IMR-90 (cell line): ENCODE results near the gene YPEL1. TPM values are rescaled to one million over a fixed set of nuclear protein-coding genes. Genes with fewer than 3 reads are reported as not detected.

ENCODE experiments used
- ATAC-seq: fragments of 200-7000 bp; cut with Tn5 transposase; 2 replicates; pipeline ENCODE4 v1.9.1; 2020; ENCODE audit warnings: low read depth, mild to moderate bottlenecking, moderate library complexity
- BruUV-seq: library from RNA; stranded (reverse); fragments of 400-500 nt; replicated peaks from 2 replicates; lab custom pipeline; 2021; lab: Mats Ljungman, UMichigan
- CTCF ChIA-PET: fragments of 300-600 bp; formaldehyde crosslinking; extraction: SDS; loops from one replicate; lab custom pipeline; 2021; ENCODE audit warnings: antibody characterized with exemption; lab: Yijun Ruan, JAX
- POLR2A ChIA-PET: fragments of 300-600 bp; sonication (Branson Sonifier 250); formaldehyde crosslinking; loops from one replicate; lab custom pipeline; 2022; ENCODE audit warnings: antibody characterized with exemption; ENCODE audit not compliant: unreplicated experiment; lab: Charles Lee
- DNase-seq: peaks from one replicate; pipeline ENCODE4 v3.0.0; 2013
- H2AFZ ChIP-seq: replicated peaks from 2 replicates; pipeline ENCODE3; 2013; ENCODE audit warnings: low read length, mild to moderate bottlenecking; ENCODE audit not compliant: poor library complexity
- H2AK5ac ChIP-seq: 2 replicates; pipeline ENCODE4 v1.6.1; 2013; ENCODE audit warnings: low read depth, low read length, inconsistent platforms
- H2AK9ac ChIP-seq: replicated peaks from 2 replicates; pipeline ENCODE3; 2013; ENCODE audit warnings: mild to moderate bottlenecking, low read depth, low read length, moderate library complexity; ENCODE audit not compliant: poor library complexity
- H2BK120ac ChIP-seq: 2 replicates; pipeline ENCODE4 v1.6.1; 2013; ENCODE audit warnings: low read depth, low read length, inconsistent platforms
- H2BK15ac ChIP-seq: 3 replicates; pipeline ENCODE4 v1.6.1; 2013; ENCODE audit warnings: low read depth, low read length, inconsistent platforms
- H2BK20ac ChIP-seq: 2 replicates; pipeline ENCODE4 v1.6.1; 2013; ENCODE audit warnings: low read depth, mild to moderate bottlenecking, inconsistent platforms, low read length, moderate library complexity
- H2BK5ac ChIP-seq: 2 replicates; pipeline ENCODE4 v1.6.1; 2013; ENCODE audit warnings: mild to moderate bottlenecking, low read depth, low read length, inconsistent platforms; ENCODE audit not compliant: poor library complexity, severe bottlenecking
- H3K14ac ChIP-seq: replicated peaks from 2 replicates; pipeline ENCODE4 v1.6.1; 2013; ENCODE audit warnings: low read depth, low read length, inconsistent platforms
- H3K18ac ChIP-seq: 2 replicates; pipeline ENCODE4 v1.6.1; 2013; ENCODE audit warnings: low read depth, low read length, control low read depth
- H3K23ac ChIP-seq: 2 replicates; pipeline ENCODE4 v1.6.1; 2013; ENCODE audit warnings: low read depth, low read length, inconsistent platforms
- H3K27ac ChIP-seq: 2 replicates; pipeline ENCODE4 v1.5.1; 2013; ENCODE audit warnings: mild to moderate bottlenecking, control low read depth, low read length; ENCODE audit not compliant: insufficient read depth
- H3K27me3 ChIP-seq: 2 replicates; pipeline ENCODE4 v1.6.1; 2013; ENCODE audit warnings: low read length; ENCODE audit not compliant: control insufficient read depth, insufficient read depth
- H3K36me3 ChIP-seq: 2 replicates; pipeline ENCODE4 v1.6.1; 2013; ENCODE audit warnings: low read length, mixed read lengths; ENCODE audit not compliant: control insufficient read depth, insufficient read depth
- H3K4ac ChIP-seq: 2 replicates; pipeline ENCODE4 v1.6.1; 2013; ENCODE audit warnings: low read depth, low read length, inconsistent platforms
- H3K4me1 ChIP-seq: 2 replicates; pipeline ENCODE4 v1.6.1; 2013; ENCODE audit warnings: low read length, mixed read lengths; ENCODE audit not compliant: control insufficient read depth, insufficient read depth
- H3K4me2 ChIP-seq: 2 replicates; pipeline ENCODE4 v1.6.1; 2013; ENCODE audit warnings: low read depth, mild to moderate bottlenecking, control low read depth, low read length, moderate library complexity
- H3K4me3 ChIP-seq: 2 replicates; pipeline ENCODE4 v1.5.1; 2013; ENCODE audit warnings: low read depth, mild to moderate bottlenecking, control low read depth, low read length, moderate library complexity; ENCODE audit not compliant: insufficient read depth
- H3K56ac ChIP-seq: 2 replicates; pipeline ENCODE4 v1.6.1; 2013; ENCODE audit warnings: low read length, inconsistent platforms; ENCODE audit not compliant: insufficient read depth; ENCODE audit errors: extremely low read depth
- H3K79me1 ChIP-seq, 2 experiments: 2 replicates each; pipeline ENCODE4 v1.6.1; 2013; ENCODE audit warnings: low read length in 2 of 2, inconsistent platforms in 1 of 2, low read depth in 1 of 2
- H3K9ac ChIP-seq: 2 replicates; pipeline ENCODE4 v1.6.1; 2013; ENCODE audit warnings: low read depth, low read length, control low read depth
- H3K9me1 ChIP-seq: 2 replicates; pipeline ENCODE4 v1.6.1; 2013; ENCODE audit warnings: low read length, inconsistent platforms; ENCODE audit not compliant: insufficient read depth
- H3K9me3 ChIP-seq: 2 replicates; pipeline ENCODE4 v1.6.1; 2013; ENCODE audit warnings: low read length; ENCODE audit not compliant: control insufficient read depth, insufficient read depth
- H4K20me1 ChIP-seq: 2 replicates; pipeline ENCODE4 v1.6.1; 2013; ENCODE audit warnings: low read length, inconsistent platforms; ENCODE audit not compliant: insufficient read depth
- H4K5ac ChIP-seq: 2 replicates; pipeline ENCODE4 v1.6.1; 2013; ENCODE audit warnings: mild to moderate bottlenecking, low read depth, low read length, control low read depth
- H4K8ac ChIP-seq, 2 experiments: 2 replicates each; pipeline ENCODE4 v1.6.1; 2013; ENCODE audit warnings: low read depth in 2 of 2, low read length in 2 of 2, control low read depth in 1 of 2, inconsistent platforms in 1 of 2
- H4K91ac ChIP-seq: 2 replicates; pipeline ENCODE4 v1.6.1; 2013; ENCODE audit warnings: low read depth, low read length, inconsistent platforms; ENCODE audit not compliant: insufficient read depth
- BHLHE40 ChIP-seq: fragments of 150-350 bp; IDR thresholded peaks from 2 replicates; pipeline ENCODE4 v1.6.1; 2016; ENCODE audit warnings: mild to moderate bottlenecking, low read depth, low read length
- CHD1 ChIP-seq: IDR thresholded peaks from 2 replicates; pipeline ENCODE4 v1.6.1; 2012; ENCODE audit warnings: low read depth, low read length, improper control_type of control experiment
- MXI1 ChIP-seq: IDR thresholded peaks from 2 replicates; pipeline ENCODE4 v1.6.1; 2012; ENCODE audit warnings: low read depth, mild to moderate bottlenecking, low read length, moderate library complexity, borderline replicate concordance
- NFE2L2 ChIP-seq: fragments of 150-350 bp; IDR thresholded peaks from 2 replicates; pipeline ENCODE4 v1.6.1; 2016; ENCODE audit warnings: low read depth, mild to moderate bottlenecking, low read length
- USF2 ChIP-seq: fragments of 150-350 bp; IDR thresholded peaks from 2 replicates; pipeline ENCODE4 v1.6.1; 2017; ENCODE audit warnings: mild to moderate bottlenecking, antibody characterized with exemption, low read length, low read depth
- WGBS, 2 experiments: methylation state at CpG; one replicate each; pipeline versions ENCODE4 v1.1.5 to v1.1.7; 2013; ENCODE audit warnings: missing lambda C conversion rate in 2 of 2; ENCODE audit not compliant: insufficient read length in 1 of 2; ENCODE audit errors: extremely low coverage in 2 of 2; 5-methylcytosine and 5-hydroxymethylcytosine counted together
- dilution Hi-C: fragments of 300-500 bp; cut with HindIII; formaldehyde crosslinking; loops from one replicate; pipeline ENCODE4 v1.14.3; 2018; ENCODE audit warnings: low sequenced_read_pairs; ENCODE audit not compliant: unreplicated experiment
- in situ Hi-C: fragments of 300-500 bp; cut with MboI; formaldehyde crosslinking; loops from 3 replicates; pipeline ENCODE4 v1.14.3; 2019; ENCODE audit warnings: low sequenced_read_pairs, inconsistent platforms, mixed read lengths
- intact Hi-C: fragments of 100-400 bp; cut with micrococcal nuclease; formaldehyde crosslinking; loops from 2 replicates; pipeline ENCODE4 v1.10.0; 2022
- polyA plus RNA-seq, 3 experiments: library from polyadenylated mRNA; depleted of rRNA; stranded (reverse); fragments of >200 nt; gene quantifications; 2 replicates each; pipeline ENCODE4 v1.2.3, GENCODE V29; 2012; ENCODE audit warnings: low replicate concordance in 1 of 3
- total RNA-seq: library from RNA; depleted of rRNA; stranded (reverse); fragments of >200 nt; gene quantifications from 2 replicates; pipeline ENCODE4 v1.2.3, GENCODE V29; 2012
- TF ChIP-seq, protein P1 (sequence below): fragments of 150-350 bp; IDR thresholded peaks from 2 replicates; pipeline ENCODE4 v1.6.1; 2016; ENCODE audit warnings: low read depth, mild to moderate bottlenecking, low read length, moderate library complexity, borderline replicate concordance

Gene YPEL1
- total and polyA plus RNA-seq, 2 of the 4 experiments (the other 2 are of a cell fraction) = 0.72 to 1.3 TPM

GRCh38 chr22:21766691-21767462 is 31.3 kb upstream of the YPEL1 start (continued):
- TF ChIP-seq NFE2L2 = no peak

- POLR2A ChIA-PET = no interaction called here
- WGBS, 2 experiments = no CpG with 5 or more reads among the region's 11 CpGs
These were observed 30.4 kb upstream of the YPEL1 start for GRCh38 chr22:21765909-21766529.

More at GRCh38 chr22:21765909-21766529, 30.4 kb upstream of the YPEL1 start:
- intact Hi-C loops = no loop called here
- Histone ChIP-seq H3K4me3 (no peak overlapping the region), H3K27ac (no peak overlapping the region), H4K5ac (no peak overlapping the region), H2AFZ (no peak overlapping the region), H3K9ac (no peak overlapping the region), H3K18ac (no peak overlapping the region), H4K8ac (no peak overlapping the region), H2AK5ac (no peak overlapping the region), H3K14ac (no peak overlapping the region), H3K9me3 (no peaks in the 10 kb centered on the region), H3K9me1 (peaks cover 29% of the 10 kb centered on the region), H4K91ac (no peak overlapping the region), H3K56ac (no peak overlapping the region), H2BK5ac (no peak overlapping the region), H2BK120ac (no peak overlapping the region), H3K79me1 (peaks cover 10 to 39% of the 10 kb centered on the region in 2 experiments), H3K36me3 (peaks cover 60% of the 10 kb centered on the region), H2AK9ac (no peak overlapping the region), H2BK15ac (no peak overlapping the region), H3K27me3 (no peaks in the 10 kb centered on the region), H3K4me1 (peaks cover 14% of the 10 kb centered on the region), H3K23ac (no peak overlapping the region), H3K4me2 (no peak overlapping the region), H4K20me1 (peaks cover 13% of the 10 kb centered on the region; the same call in 1 of the 2 replicates), H3K4ac (no peak overlapping the region), H2BK20ac (no peak overlapping the region)
- no peak for ATAC-seq
- in situ Hi-C loops = no loop called here
- dilution Hi-C loops = no loop called here
- BruUV-seq = no TSS peak
- CTCF ChIA-PET = no interaction called here
- TF ChIP-seq BHLHE40 = no peak
- TF ChIP-seq CHD1 = no peak
- TF ChIP-seq MXI1 = no peak
- TF ChIP-seq, protein P1, sequence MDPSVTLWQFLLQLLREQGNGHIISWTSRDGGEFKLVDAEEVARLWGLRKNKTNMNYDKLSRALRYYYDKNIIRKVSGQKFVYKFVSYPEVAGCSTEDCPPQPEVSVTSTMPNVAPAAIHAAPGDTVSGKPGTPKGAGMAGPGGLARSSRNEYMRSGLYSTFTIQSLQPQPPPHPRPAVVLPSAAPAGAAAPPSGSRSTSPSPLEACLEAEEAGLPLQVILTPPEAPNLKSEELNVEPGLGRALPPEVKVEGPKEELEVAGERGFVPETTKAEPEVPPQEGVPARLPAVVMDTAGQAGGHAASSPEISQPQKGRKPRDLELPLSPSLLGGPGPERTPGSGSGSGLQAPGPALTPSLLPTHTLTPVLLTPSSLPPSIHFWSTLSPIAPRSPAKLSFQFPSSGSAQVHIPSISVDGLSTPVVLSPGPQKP = no peak
- no peak for TF ChIP-seq USF2
- DNase-seq = no peak
